OCI-LY3 (cell line): ENCODE measurements around the gene CCDC117.

ENCODE experiments used
- EZH2phosphoT487 ChIP-seq: fragments of 200-600 bp; shearing (Covaris generic); IDR thresholded peaks from 2 replicates; pipeline ENCODE4 v1.6.1; 2018; ENCODE audit warnings: antibody characterized with exemption, mixed run types, low read depth
- TF ChIP-seq, protein P1 (sequence below): fragments of 200-600, 300-600 bp; sonication (generic); IDR thresholded peaks from 2 replicates; pipeline ENCODE4 v1.5.1; 2014; ENCODE audit warnings: antibody characterized with exemption, low read length, low read depth

DNA sequence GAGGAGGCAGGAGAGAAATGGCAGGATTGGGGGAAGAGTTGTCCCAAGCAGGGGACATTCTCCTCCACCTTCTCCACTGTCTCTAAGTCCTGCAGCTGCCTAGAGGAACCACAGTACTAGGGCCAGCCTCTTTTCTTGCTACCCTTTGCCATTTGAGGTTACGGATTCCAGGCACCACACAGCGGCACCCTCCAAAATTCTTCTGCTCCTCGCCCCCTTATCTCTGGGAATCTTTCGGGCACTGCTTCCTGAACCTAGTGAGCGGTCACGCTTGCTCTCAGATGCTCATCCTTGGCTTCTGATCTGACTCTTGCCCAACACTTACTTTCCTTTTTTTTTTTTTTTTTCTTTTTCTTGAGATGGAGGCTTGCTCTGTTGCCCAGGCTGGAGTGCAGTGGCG is 54.4 kb downstream of the CCDC117 start:
- TF ChIP-seq, protein P1, sequence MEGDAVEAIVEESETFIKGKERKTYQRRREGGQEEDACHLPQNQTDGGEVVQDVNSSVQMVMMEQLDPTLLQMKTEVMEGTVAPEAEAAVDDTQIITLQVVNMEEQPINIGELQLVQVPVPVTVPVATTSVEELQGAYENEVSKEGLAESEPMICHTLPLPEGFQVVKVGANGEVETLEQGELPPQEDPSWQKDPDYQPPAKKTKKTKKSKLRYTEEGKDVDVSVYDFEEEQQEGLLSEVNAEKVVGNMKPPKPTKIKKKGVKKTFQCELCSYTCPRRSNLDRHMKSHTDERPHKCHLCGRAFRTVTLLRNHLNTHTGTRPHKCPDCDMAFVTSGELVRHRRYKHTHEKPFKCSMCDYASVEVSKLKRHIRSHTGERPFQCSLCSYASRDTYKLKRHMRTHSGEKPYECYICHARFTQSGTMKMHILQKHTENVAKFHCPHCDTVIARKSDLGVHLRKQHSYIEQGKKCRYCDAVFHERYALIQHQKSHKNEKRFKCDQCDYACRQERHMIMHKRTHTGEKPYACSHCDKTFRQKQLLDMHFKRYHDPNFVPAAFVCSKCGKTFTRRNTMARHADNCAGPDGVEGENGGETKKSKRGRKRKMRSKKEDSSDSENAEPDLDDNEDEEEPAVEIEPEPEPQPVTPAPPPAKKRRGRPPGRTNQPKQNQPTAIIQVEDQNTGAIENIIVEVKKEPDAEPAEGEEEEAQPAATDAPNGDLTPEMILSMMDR: no peak
- no peak for TF ChIP-seq EZH2phosphoT487
